HepG2 (cell line): ENCODE data around the gene NOX4. TPM values are rescaled to one million over a fixed set of nuclear protein-coding genes. Genes with fewer than 3 reads are reported as not detected.

Experiments
- ARNT ChIP-seq: fragments of 450-650 bp; IDR thresholded peaks from 2 replicates; pipeline ENCODE4 v1.6.1; 2017
- CBFB ChIP-seq: sonication (generic); formaldehyde crosslinking; IDR thresholded peaks from 2 replicates; pipeline ENCODE4 v1.4.0; 2020; ENCODE audit warnings: missing genetic modification reagents
- CENPT ChIP-seq: sonication (generic); formaldehyde crosslinking; IDR thresholded peaks from 2 replicates; pipeline ENCODE4 v1.8.0; 2022; ENCODE audit warnings: low read depth, mild to moderate bottlenecking, moderate library complexity, missing genetic modification reagents
- GLI4 ChIP-seq: sonication (generic); formaldehyde crosslinking; IDR thresholded peaks from 2 replicates; pipeline ENCODE4 v1.5.1; 2020; ENCODE audit warnings: missing genetic modification reagents, mild to moderate bottlenecking, moderate library complexity, borderline replicate concordance
- GZF1 ChIP-seq: sonication (generic); formaldehyde crosslinking; IDR thresholded peaks from 2 replicates; pipeline ENCODE4 v1.5.1; 2020; ENCODE audit warnings: mild to moderate bottlenecking, missing genetic modification reagents
- SALL2 ChIP-seq: sonication (generic); formaldehyde crosslinking; IDR thresholded peaks from 2 replicates; pipeline ENCODE4 v1.8.1; 2023; ENCODE audit warnings: mild to moderate bottlenecking, missing genetic modification reagents, inconsistent platforms
- SRSF4 ChIP-seq: fragments of 200-400 bp; formaldehyde crosslinking; IDR thresholded peaks from one replicate; pipeline ENCODE4 v1.6.1; 2018; ENCODE audit warnings: mild to moderate bottlenecking, low read depth, low read length, moderate library complexity; ENCODE audit not compliant: poor library complexity, severe bottlenecking
- ZNF333 ChIP-seq: sonication (generic); formaldehyde crosslinking; IDR thresholded peaks from 2 replicates; pipeline ENCODE4 v1.4.0; 2020; ENCODE audit warnings: mild to moderate bottlenecking, missing genetic modification reagents, borderline replicate concordance
- ZNF430 ChIP-seq: sonication (generic); formaldehyde crosslinking; IDR thresholded peaks from 2 replicates; pipeline ENCODE4 v1.9.0; 2021; ENCODE audit warnings: mild to moderate bottlenecking, missing genetic modification reagents
- ZNF567 ChIP-seq: sonication (generic); formaldehyde crosslinking; IDR thresholded peaks from 2 replicates; pipeline ENCODE4 v1.8.1; 2023; ENCODE audit warnings: mild to moderate bottlenecking, missing genetic modification reagents, borderline replicate concordance
- ZNF646 ChIP-seq: sonication (generic); formaldehyde crosslinking; IDR thresholded peaks from 2 replicates; pipeline ENCODE4 v1.9.0; 2021; ENCODE audit warnings: mild to moderate bottlenecking, missing genetic modification reagents
- ZSCAN25 ChIP-seq: sonication (generic); formaldehyde crosslinking; IDR thresholded peaks from 2 replicates; pipeline ENCODE4 v1.8.0; 2022; ENCODE audit warnings: mild to moderate bottlenecking, missing genetic modification reagents
- polyA plus RNA-seq, 8 experiments: library from polyadenylated mRNA; depleted of rRNA in 3 of 8; stranded (reverse) in 7 of 8; unstranded in 1 of 8; fragments of >200 nt; fragmentation: Illumina TruSeq in 4 of 8; extraction: Trizol in 4 of 8; gene quantifications; 2 replicates each; pipeline versions ENCODE4 v1.2.1 to v1.2.3, GENCODE V29; 2011 to 2016; ENCODE audit warnings: low read depth in 4 of 8, missing spikeins in 1 of 8, mixed read lengths in 1 of 8; ENCODE audit not compliant: insufficient read depth in 1 of 8
- total RNA-seq, 5 experiments: library from RNA; depleted of rRNA; stranded (reverse); fragments of >200 nt; fragmentation: Illumina TruSeq; extraction: Trizol; gene quantifications; 2 replicates each; pipeline ENCODE4 v1.2.3, GENCODE V29; 2016; ENCODE audit warnings: low read depth in 1 of 5

Gene NOX4
- total and polyA plus RNA-seq, 2 of the 13 experiments (the other 11 are each of a cell fraction or from before 2014, with no cell fraction given) = not detected

GRCh38 chr11:89293965-89294679, 197.1 kb downstream of the NOX4 start (continued):
- TF ChIP-seq ZNF567 = no peak
- TF ChIP-seq GLI4 (CRISPR knock-in tag) = no peak
- TF ChIP-seq GZF1 (CRISPR knock-in tag) = no peak
- no peak for TF ChIP-seq ARNT
- no peak for TF ChIP-seq SALL2 (CRISPR knock-in tag)
- no peak for TF ChIP-seq ZNF333 (CRISPR knock-in tag)
- TF ChIP-seq SRSF4 = no peak
- no peak for TF ChIP-seq ZNF646 (CRISPR knock-in tag)
- TF ChIP-seq CENPT (CRISPR knock-in tag) = no peak
- no peak for TF ChIP-seq ZSCAN25 (CRISPR knock-in tag)
- TF ChIP-seq ZNF430 (CRISPR knock-in tag) = no peak
- TF ChIP-seq CBFB = no peak
- TF ChIP-seq, all 625 proteins: peak for 0
